Measurements from ENCODE around the gene IFT122.

- TF ChIP-seq CTCF (IDR thresholded peaks at IDR 0.05) (no peak), NR3C1 (IDR thresholded peaks at IDR 0.05) (no peak), RAD21 (conservative IDR thresholded peaks at IDR 0.05 in 1 of 2, IDR thresholded peaks at IDR 0.05 in 1 of 2) (no peak), RFX5 (IDR thresholded peaks at IDR 0.05) (no peak), REST (IDR thresholded peaks at IDR 0.05) (no peak), USF2 (IDR thresholded peaks at IDR 0.05) (no peak), ELK1 (IDR thresholded peaks at IDR 0.05; ENCODE audit: low read depth, low read length) (no peak), POLR2A (IDR thresholded peaks at IDR 0.05; ENCODE audit: low read length) (no peak), MAX (IDR thresholded peaks at IDR 0.05) (no peak), EP300 (IDR thresholded peaks at IDR 0.05) (no peak)
These were observed 2.9 kb downstream of the IFT122 start for GRCh38 chr3:129442947-129443346.
